Hepatocyte (in vitro differentiated cells): ENCODE results near the gene UGT2B17. TPM values are rescaled to one million over a fixed set of nuclear protein-coding genes. Genes with fewer than 3 reads are reported as not detected.

ENCODE experiments used
- DNase-seq: peaks from one replicate; pipeline ENCODE4 v3.0.0-alpha.2; 2016; ENCODE audit warnings: low spot score
- H2AFZ ChIP-seq: fragments of 200-600 bp; sonication (generic); 2 replicates; pipeline ENCODE4 v1.6.0; 2016; ENCODE audit warnings: antibody characterized with exemption, mild to moderate bottlenecking
- H3K27ac ChIP-seq: fragments of 200-600 bp; sonication (generic); 2 replicates; pipeline ENCODE4 v1.5.1; 2016; ENCODE audit warnings: mild to moderate bottlenecking
- H3K27me3 ChIP-seq: fragments of 200-600 bp; sonication (generic); 2 replicates; pipeline ENCODE4 v1.6.1; 2016
- H3K36me3 ChIP-seq: fragments of 200-600 bp; sonication (generic); replicated peaks from 2 replicates; pipeline ENCODE4 v1.5.1; 2016; ENCODE audit warnings: low read depth; ENCODE audit not compliant: insufficient read depth
- H3K4me1 ChIP-seq: fragments of 200-600 bp; sonication (generic); 2 replicates; pipeline ENCODE4 v1.5.1; 2016; ENCODE audit warnings: mild to moderate bottlenecking, moderate library complexity; ENCODE audit not compliant: insufficient read depth
- H3K4me2 ChIP-seq: fragments of 200-600 bp; sonication (generic); 2 replicates; pipeline ENCODE4 v1.6.0; 2016
- H3K4me3 ChIP-seq: fragments of 200-600 bp; sonication (generic); 2 replicates; pipeline ENCODE4 v1.5.1; 2016; ENCODE audit warnings: mild to moderate bottlenecking
- H3K79me2 ChIP-seq: fragments of 200-600 bp; sonication (generic); 2 replicates; pipeline ENCODE4 v1.6.0; 2017; ENCODE audit warnings: mild to moderate bottlenecking
- H3K9me2 ChIP-seq: fragments of 200-600 bp; sonication (generic); replicated peaks from 2 replicates; pipeline ENCODE4 v1.6.0; 2017; ENCODE audit warnings: mild to moderate bottlenecking; ENCODE audit not compliant: insufficient read depth
- H3K9me3 ChIP-seq: fragments of 200-600 bp; sonication (generic); 2 replicates; pipeline ENCODE4 v1.5.1; 2016; ENCODE audit warnings: low read depth, mild to moderate bottlenecking
- H4K20me1 ChIP-seq: fragments of 200-600 bp; sonication (generic); 2 replicates; pipeline ENCODE4 v1.6.0; 2016; ENCODE audit warnings: mild to moderate bottlenecking; ENCODE audit not compliant: insufficient read depth, poor library complexity, severe bottlenecking
- EZH2 ChIP-seq: fragments of 200-600 bp; sonication (generic); IDR thresholded peaks from 2 replicates; pipeline ENCODE4 v1.6.1; 2016; ENCODE audit warnings: antibody characterized with exemption, mild to moderate bottlenecking, borderline replicate concordance
- EZH2phosphoT487 ChIP-seq: fragments of 200-600 bp; sonication (generic); IDR thresholded peaks from one replicate; pipeline ENCODE4 v1.6.1; 2018; ENCODE audit warnings: antibody characterized with exemption, mild to moderate bottlenecking, low read depth, moderate library complexity; ENCODE audit not compliant: unreplicated experiment, severe bottlenecking
- WGBS: methylation state at CpG from one replicate; pipeline ENCODE4 v1.1.6; 2016; ENCODE audit warnings: low lambda C conversion rate; ENCODE audit errors: missing lambda C conversion rate; 5-methylcytosine and 5-hydroxymethylcytosine counted together
- polyA plus RNA-seq: library from polyadenylated mRNA; unstranded; fragments of >200 nt; fragmentation: Nextera tagmentation; extraction: Ambion mirVana; gene quantifications from 2 replicates; pipeline ENCODE4 v1.2.1, GENCODE V29; 2016
- total RNA-seq: library from RNA; depleted of rRNA; stranded (reverse); fragments of >200 nt; gene quantifications from 2 replicates; pipeline ENCODE4 v1.2.3, GENCODE V29; 2014
- TF ChIP-seq, protein P1 (sequence below): fragments of 200-600 bp; sonication (generic); IDR thresholded peaks from 2 replicates; pipeline ENCODE4 v1.5.1; 2016; ENCODE audit warnings: antibody characterized with exemption, mild to moderate bottlenecking; ENCODE audit not compliant: poor library complexity

The UGT2B17 gene
- total and polyA plus RNA-seq, 2 experiments from 2014 or later = 4.4 to 23.6 TPM

DNA sequence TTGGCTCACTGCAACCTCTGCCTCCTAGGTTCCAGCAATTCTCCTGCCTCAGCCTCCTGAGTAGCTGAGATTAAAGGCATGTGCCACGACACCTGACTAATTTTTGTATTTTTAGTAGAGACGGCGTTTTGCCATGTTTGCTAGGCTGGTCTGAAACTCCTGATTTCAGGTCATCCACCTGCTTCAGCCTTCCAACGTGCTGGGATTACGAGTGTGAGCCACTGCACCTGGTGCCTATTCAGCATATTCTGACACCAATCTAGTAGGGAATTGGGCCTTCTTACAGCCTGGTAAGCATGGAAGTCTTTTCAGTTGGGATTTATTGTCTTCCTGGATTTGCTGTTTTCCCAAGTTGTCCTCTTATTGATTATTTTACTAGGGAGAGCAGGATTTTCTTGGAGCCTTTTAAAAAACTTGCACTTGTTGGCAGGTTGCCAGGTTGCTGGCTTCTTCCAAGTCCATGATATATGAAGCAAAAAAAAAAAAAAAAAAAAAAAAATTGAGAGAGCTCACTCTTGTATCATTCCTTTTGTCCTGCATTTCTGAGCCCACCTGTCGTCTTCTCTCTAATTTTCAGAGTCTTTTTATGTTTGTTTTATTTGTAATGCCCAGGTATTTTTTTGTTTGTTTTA, 85.2 kb downstream of the UGT2B17 start:
- TF ChIP-seq, protein P1, sequence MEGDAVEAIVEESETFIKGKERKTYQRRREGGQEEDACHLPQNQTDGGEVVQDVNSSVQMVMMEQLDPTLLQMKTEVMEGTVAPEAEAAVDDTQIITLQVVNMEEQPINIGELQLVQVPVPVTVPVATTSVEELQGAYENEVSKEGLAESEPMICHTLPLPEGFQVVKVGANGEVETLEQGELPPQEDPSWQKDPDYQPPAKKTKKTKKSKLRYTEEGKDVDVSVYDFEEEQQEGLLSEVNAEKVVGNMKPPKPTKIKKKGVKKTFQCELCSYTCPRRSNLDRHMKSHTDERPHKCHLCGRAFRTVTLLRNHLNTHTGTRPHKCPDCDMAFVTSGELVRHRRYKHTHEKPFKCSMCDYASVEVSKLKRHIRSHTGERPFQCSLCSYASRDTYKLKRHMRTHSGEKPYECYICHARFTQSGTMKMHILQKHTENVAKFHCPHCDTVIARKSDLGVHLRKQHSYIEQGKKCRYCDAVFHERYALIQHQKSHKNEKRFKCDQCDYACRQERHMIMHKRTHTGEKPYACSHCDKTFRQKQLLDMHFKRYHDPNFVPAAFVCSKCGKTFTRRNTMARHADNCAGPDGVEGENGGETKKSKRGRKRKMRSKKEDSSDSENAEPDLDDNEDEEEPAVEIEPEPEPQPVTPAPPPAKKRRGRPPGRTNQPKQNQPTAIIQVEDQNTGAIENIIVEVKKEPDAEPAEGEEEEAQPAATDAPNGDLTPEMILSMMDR = no peak
- TF ChIP-seq EZH2 (no peak), EZH2phosphoT487 (no peak)
- H3K9me3 ChIP-seq = no peaks in the 10 kb centered on the region
- no peaks in the 10 kb centered on the region for H4K20me1 ChIP-seq
- H3K9me2 ChIP-seq = no peaks in the 10 kb centered on the region
- H2AFZ ChIP-seq = no peak overlapping the region
- no peaks in the 10 kb centered on the region for H3K36me3 ChIP-seq
- no peak overlapping the region for H3K4me3 ChIP-seq
- no peaks in the 10 kb centered on the region for H3K27me3 ChIP-seq
- peak; percentile 22 for DNase-seq
- 90% methylated on average over 6 of the region's 6 CpGs for WGBS
- no peaks in the 10 kb centered on the region for H3K79me2 ChIP-seq
- H3K27ac ChIP-seq = no peak overlapping the region
- no peak overlapping the region for H3K4me2 ChIP-seq
- H3K4me1 ChIP-seq = no peaks in the 10 kb centered on the region

DNA sequence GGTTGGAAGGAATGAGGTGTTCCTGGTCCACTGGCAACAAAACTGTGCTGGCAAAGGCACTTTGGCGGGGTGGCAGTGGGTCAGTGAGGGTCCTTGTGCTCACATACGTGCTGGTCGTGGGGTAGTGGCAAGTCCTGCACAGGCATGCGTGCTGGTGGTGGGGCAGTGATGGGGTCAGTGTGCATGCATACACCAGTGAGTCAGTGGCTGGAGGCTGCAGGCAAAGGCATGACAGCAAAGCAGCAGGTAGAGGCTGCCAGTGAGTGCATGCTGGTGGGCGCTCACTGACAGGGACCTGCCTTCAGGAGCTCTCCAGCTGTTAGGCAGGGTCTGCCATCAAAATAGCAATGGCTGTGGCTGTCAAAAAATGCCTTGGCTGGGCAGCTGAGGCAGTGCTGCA, 86.8 kb downstream of the UGT2B17 start:
- TF ChIP-seq EZH2 (no peak), EZH2phosphoT487 (no peak)
- TF ChIP-seq, protein P1 = no peak
- Histone ChIP-seq H3K27ac (no peak overlapping the region), H3K36me3 (no peaks in the 10 kb centered on the region), H3K4me2 (no peak overlapping the region), H3K4me3 (no peak overlapping the region), H3K9me2 (no peaks in the 10 kb centered on the region), H3K4me1 (no peaks in the 10 kb centered on the region), H2AFZ (no peak overlapping the region), H3K27me3 (no peaks in the 10 kb centered on the region), H3K79me2 (no peaks in the 10 kb centered on the region), H4K20me1 (no peaks in the 10 kb centered on the region), H3K9me3 (no peaks in the 10 kb centered on the region)
- WGBS = 100% methylated on average over 4 of the region's 5 CpGs
- no peak for DNase-seq

Other genes with a start within 250 kb of the UGT2B17 start
- 75.4 and 79.3 TPM in 2 replicates for gene YTHDC1, start 226.2 kb downstream of the UGT2B17 start, total RNA-seq
- gene YTHDC1, start 226.2 kb downstream of the UGT2B17 start, polyA plus RNA-seq = 45.3 and 48.6 TPM in 2 replicates
- gene TMPRSS11E, start 128.9 kb downstream of the UGT2B17 start, total RNA-seq = 1.3 and 1.8 TPM in 2 replicates
- gene TMPRSS11E, start 128.9 kb downstream of the UGT2B17 start, polyA plus RNA-seq = 1.4 and 1.7 TPM in 2 replicates
- gene UGT2B15, start 94.3 kb upstream of the UGT2B17 start, total RNA-seq = 103 and 119 TPM in 2 replicates
- 35.7 and 41.0 TPM in 2 replicates for gene UGT2B15, start 94.3 kb upstream of the UGT2B17 start, polyA plus RNA-seq
- gene UGT2B10, start 239.7 kb upstream of the UGT2B17 start, total RNA-seq = 21.6 and 31.0 TPM in 2 replicates
- 2.6 and 3.6 TPM in 2 replicates for gene UGT2B10, start 239.7 kb upstream of the UGT2B17 start, polyA plus RNA-seq